ENCODE data around the gene CSAD. TPM values are rescaled to one million over a fixed set of nuclear protein-coding genes. Genes with fewer than 3 reads are reported as not detected.
A peak's percentile ranks its signal among the peaks of the same experiment; 100 is the strongest.

CSAD gene
- total and polyA plus RNA-seq, 2 of the 13 experiments (the other 11 are each of a cell fraction or from before 2014, with no cell fraction given), result 7.2 to 23.5 TPM

DNA sequence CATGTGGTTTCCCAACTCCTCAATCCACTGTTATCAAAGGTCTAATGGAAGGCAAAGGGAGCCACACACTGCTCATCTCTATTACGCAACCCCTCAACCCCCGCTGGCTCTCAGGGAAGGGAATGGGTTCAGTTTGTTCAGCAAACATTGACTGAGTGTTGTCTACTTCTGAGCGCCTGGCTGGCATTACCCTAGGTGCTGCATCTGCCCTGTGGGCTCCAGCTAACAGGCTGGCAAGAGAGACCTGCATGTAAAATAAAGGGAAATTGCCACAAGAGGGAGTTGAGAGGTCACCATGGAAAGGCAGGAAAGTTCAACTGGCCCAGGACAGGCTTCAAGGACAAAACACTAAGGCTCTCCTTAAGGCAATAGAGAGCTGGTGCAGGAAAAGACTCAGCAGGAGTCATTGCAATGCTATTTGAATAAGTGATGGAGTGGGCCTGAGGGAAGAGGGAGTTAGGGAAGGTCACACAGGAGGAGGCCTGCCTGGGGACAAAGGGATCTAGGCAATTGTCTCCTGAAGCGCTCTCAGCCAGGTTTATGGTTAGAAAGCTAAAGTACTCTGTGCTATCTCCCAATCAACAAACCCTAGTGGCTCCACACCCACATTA is 5.7 kb downstream of the CSAD start (continued):
- TF ChIP-seq SOX13 (IDR thresholded peaks at IDR 0.05) (peak; percentile 21; the same call in 1 of the 2 replicates), SOX13 (CRISPR knock-in tag; conservative IDR thresholded peaks at IDR 0.05 in 1 of 2, IDR thresholded peaks at IDR 0.05 in 1 of 2) (peak in 1 of 2 experiments; percentile 39; a peak in 1 of 4 replicates), ZNF24 (IDR thresholded peaks at IDR 0.05) (no peak), ZNF570 (CRISPR knock-in tag; IDR thresholded peaks at IDR 0.05; ENCODE audit: borderline replicate concordance) (no peak), ZNF446 (CRISPR knock-in tag; IDR thresholded peaks at IDR 0.05) (no peak), ZSCAN31 (CRISPR knock-in tag; IDR thresholded peaks at IDR 0.05; ENCODE audit: low read depth) (peak; percentile 56; the same call in 1 of the 2 replicates), ZNF781 (CRISPR knock-in tag; IDR thresholded peaks at IDR 0.05; ENCODE audit: borderline replicate concordance, not compliant biosample characterization) (no peak), ZFX (CRISPR knock-in tag; IDR thresholded peaks at IDR 0.05; ENCODE audit: low read depth) (no peak), GTF2F1 (IDR thresholded peaks at IDR 0.05; ENCODE audit: low read length) (no peak), RNF2 (conservative IDR thresholded peaks at IDR 0.05; ENCODE audit: low read depth) (no peak), HHEX (CRISPR knock-in tag; IDR thresholded peaks at IDR 0.05) (peak; percentile 37; the same call in 1 of the 2 replicates), XBP1 (CRISPR knock-in tag; IDR thresholded peaks at IDR 0.05) (no peak), EZH2 (conservative IDR thresholded peaks at IDR 0.05; ENCODE audit: low read depth, low read length) (no peak), ZFP36 (IDR thresholded peaks at IDR 0.05; ENCODE audit: borderline replicate concordance, low read depth, low read length, partially characterized antibody) (no peak), ZMYM4 (CRISPR knock-in tag; IDR thresholded peaks at IDR 0.05) (peak; percentile 51; the same call in 1 of the 2 replicates), CC2D1A (CRISPR knock-in tag; IDR thresholded peaks at IDR 0.05) (no peak), THAP11 (CRISPR knock-in tag; IDR thresholded peaks at IDR 0.05) (peak; percentile 67), ZNF136 (CRISPR knock-in tag; IDR thresholded peaks at IDR 0.05; ENCODE audit: low read depth) (no peak), SMARCE1 (IDR thresholded peaks at IDR 0.05; ENCODE audit: borderline replicate concordance) (no peak), NCOA1 (CRISPR knock-in tag; IDR thresholded peaks at IDR 0.05) (no peak), NFYB (CRISPR knock-in tag; IDR thresholded peaks at IDR 0.05) (no peak), ARNT (IDR thresholded peaks at IDR 0.05) (no peak), NFIC (IDR thresholded peaks at IDR 0.05; ENCODE audit: low read length) (no peak), ZNF713 (CRISPR knock-in tag; IDR thresholded peaks at IDR 0.05) (no peak), JARID2 (CRISPR knock-in tag; IDR thresholded peaks at IDR 0.05; ENCODE audit: insufficient replicate concordance) (no peak), PCBP1 (IDR thresholded peaks at IDR 0.05; ENCODE audit: borderline replicate concordance, low read depth, low read length) (no peak), HOXA7 (CRISPR knock-in tag; IDR thresholded peaks at IDR 0.05) (no peak), JUN (CRISPR knock-in tag; IDR thresholded peaks at IDR 0.05) (no peak), SMAD3 (CRISPR knock-in tag; IDR thresholded peaks at IDR 0.05) (peak; percentile 68; the same call in 1 of the 2 replicates), ZNF550 (CRISPR knock-in tag; IDR thresholded peaks at IDR 0.05; ENCODE audit: borderline replicate concordance) (no peak)
- TF ChIP-seq, protein P1, sequence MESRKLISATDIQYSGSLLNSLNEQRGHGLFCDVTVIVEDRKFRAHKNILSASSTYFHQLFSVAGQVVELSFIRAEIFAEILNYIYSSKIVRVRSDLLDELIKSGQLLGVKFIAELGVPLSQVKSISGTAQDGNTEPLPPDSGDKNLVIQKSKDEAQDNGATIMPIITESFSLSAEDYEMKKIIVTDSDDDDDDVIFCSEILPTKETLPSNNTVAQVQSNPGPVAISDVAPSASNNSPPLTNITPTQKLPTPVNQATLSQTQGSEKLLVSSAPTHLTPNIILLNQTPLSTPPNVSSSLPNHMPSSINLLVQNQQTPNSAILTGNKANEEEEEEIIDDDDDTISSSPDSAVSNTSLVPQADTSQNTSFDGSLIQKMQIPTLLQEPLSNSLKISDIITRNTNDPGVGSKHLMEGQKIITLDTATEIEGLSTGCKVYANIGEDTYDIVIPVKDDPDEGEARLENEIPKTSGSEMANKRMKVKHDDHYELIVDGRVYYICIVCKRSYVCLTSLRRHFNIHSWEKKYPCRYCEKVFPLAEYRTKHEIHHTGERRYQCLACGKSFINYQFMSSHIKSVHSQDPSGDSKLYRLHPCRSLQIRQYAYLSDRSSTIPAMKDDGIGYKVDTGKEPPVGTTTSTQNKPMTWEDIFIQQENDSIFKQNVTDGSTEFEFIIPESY (CRISPR knock-in tag; IDR thresholded peaks at IDR 0.05), result 0 out of 2 replicates have a peak, but pooled peaks have one; percentile 5
- TF ChIP-seq, protein P2, sequence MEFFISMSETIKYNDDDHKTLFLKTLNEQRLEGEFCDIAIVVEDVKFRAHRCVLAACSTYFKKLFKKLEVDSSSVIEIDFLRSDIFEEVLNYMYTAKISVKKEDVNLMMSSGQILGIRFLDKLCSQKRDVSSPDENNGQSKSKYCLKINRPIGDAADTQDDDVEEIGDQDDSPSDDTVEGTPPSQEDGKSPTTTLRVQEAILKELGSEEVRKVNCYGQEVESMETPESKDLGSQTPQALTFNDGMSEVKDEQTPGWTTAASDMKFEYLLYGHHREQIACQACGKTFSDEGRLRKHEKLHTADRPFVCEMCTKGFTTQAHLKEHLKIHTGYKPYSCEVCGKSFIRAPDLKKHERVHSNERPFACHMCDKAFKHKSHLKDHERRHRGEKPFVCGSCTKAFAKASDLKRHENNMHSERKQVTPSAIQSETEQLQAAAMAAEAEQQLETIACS (CRISPR knock-in tag; IDR thresholded peaks at IDR 0.05), result peak; percentile 33; the same call in 1 of the 2 replicates

Measured in HepG2 (cell line).